TTC549 (cell line): ENCODE measurements around the gene ADK.
A peak's percentile ranks its signal among the peaks of the same experiment; 100 is the strongest.
"Not testable (repeated sequence)": the region's sequence is repeated elsewhere in the genome, so short reads cannot be mapped to it uniquely, and the experiment has no call there.

Experiments used
- FAIRE-seq: peaks from 2 replicates; lab custom pipeline; 2012; peaks lifted over from hg19 to GRCh38; lab: Jason Lieb, UNC

Gene ADK

DNA sequence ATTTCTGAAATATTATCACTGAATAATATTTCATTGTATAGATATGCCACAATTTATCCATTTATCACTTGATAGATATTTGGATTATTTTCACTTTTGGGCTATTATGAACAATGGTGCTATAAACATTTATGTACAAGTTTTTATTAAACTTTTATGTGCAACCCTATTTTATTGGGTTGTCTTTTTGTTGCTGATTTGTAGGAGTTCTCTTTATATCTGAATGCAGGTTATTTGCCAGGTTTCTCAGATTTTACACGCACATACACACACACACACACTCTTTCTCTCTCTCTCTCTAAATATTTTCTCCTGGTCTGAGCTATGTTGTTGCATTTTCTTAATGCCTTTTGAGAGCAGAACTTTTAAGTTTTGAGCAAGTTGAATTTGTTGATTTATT is 36.2 kb downstream of the ADK start:
- FAIRE-seq = no peak

DNA sequence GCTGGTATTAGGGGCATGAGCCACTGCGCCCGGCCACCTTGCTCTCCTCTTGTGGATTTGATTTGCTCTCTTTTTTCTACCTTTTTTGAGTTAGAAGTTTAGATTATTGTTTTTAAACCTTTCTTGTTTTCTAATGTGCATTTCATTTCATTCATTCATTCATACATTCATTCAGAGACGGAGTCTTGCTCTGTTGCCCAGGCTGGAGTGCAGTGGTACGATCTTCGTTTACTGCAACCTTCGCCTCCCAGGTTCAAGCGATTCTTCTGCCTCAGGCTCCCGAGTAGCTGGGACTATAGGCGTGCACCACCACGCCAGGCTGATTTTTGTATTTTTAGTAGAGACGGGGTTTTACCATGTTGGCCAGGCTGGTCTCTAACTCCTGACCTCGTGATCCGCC is 37.6 kb downstream of the ADK start:
- not testable (repeated sequence) for FAIRE-seq

DNA sequence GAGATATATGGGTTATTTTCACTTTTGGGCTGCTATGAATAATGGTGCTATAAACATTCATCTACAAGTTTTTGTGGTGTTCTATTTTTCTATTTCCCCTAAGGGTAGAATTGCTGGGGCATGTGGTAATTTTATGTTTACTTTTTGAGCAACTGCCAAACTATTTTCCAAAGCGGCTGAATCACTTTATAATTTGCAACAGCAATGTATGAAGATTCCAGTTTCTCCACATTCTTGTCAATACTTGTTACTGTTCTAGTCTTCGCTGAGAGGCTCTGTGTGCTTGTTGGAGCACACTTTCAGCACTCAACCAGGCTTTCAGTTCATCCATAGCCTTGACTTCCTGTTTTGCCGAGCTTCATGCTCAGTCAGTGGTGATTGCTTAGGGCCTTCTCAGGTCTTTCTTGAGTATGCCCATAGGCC is 39.0 kb downstream of the ADK start:
- FAIRE-seq = no peak

DNA sequence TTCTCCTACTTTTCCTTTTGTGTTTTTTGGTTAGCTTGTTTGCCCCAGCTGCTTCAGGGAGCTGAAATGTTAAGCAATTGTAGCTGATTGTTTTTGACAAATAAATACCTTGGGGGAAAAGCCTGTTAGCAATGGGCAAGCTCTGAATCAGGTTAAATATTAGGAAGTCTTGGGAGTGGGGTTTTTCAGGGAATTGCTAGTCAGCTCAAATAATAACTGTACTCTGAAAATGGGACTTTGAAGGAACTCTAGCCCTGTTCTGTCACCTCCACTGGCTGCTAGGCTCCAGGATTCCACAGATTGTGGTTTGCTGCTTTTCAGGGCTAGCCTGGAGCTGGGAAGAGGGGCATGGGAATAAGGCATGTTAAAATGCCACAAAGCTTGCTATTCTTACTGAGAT is 39.5 kb downstream of the ADK start:
- no peak for FAIRE-seq

DNA sequence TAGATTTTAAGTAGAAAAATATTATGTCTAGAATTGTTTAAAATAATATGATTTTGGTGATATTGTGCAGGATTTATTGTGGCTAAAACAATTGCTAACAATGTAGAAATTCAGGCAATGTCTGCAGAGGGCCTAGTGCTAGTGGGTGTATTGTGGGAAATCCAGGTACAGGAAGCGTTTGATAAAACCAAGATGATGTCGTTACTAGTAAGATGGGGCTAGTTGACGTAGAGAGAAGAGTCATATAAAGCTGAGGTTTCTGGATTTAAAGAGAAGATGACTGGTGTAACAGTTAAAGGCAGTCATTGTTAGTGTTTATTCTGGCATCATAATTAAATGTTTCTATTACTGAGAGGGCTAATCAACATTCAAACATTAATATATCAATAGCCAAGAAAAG is 43.5 kb downstream of the ADK start:
- FAIRE-seq = no peak

- FAIRE-seq = no peak
Observed at GRCh38 chr10:74194999-74195398, 44.0 kb downstream of the ADK start.

GRCh38 chr10:74199315-74199714 is 48.3 kb downstream of the ADK start:
- FAIRE-seq = no peak

DNA sequence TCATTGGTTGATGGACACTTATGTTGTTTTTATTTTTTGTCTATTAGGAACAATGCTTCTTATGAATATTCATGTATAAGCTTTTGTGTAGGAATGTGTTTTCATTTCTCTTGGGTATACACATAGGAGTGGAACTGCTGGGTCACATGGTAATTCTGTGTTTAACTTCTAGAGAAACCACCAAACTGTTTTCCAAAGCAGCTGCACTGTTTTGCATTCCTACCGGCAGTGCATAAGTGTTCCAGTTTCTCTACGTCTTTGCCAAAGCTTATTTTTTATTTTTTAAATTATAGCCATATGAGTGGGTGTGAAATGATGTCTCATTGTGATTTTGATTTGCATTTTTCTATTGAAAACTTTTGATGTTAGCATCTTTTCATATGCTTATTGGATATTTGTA is 51.3 kb downstream of the ADK start:
- no peak for FAIRE-seq

- no peak for FAIRE-seq
Observed at GRCh38 chr10:74206746-74207145, 55.7 kb downstream of the ADK start.

- no peak for FAIRE-seq
Observed at GRCh38 chr10:74207691-74208480, 56.9 kb downstream of the ADK start.

DNA sequence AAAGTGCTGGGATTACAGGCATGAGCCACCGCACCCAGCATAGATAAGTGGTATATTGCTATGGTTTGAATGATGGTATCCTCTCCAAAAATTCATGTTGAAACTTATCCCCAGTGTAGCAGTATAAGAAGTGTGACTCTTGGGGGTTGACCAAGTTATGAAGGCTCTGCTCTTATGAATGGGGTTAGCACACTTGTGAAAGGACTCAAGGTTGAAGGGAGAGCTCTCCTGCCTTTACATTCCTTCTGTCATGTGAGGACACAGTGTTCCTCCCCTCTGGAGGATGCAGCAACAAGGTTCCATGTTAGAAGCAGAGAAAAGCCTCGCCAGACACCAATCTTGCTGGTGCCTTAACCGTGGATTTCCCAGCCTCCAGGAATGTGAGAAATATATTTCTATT is 58.0 kb downstream of the ADK start:
- no peak for FAIRE-seq

GRCh38 chr10:74213019-74213418 is 62.0 kb downstream of the ADK start:
- FAIRE-seq = no peak

DNA sequence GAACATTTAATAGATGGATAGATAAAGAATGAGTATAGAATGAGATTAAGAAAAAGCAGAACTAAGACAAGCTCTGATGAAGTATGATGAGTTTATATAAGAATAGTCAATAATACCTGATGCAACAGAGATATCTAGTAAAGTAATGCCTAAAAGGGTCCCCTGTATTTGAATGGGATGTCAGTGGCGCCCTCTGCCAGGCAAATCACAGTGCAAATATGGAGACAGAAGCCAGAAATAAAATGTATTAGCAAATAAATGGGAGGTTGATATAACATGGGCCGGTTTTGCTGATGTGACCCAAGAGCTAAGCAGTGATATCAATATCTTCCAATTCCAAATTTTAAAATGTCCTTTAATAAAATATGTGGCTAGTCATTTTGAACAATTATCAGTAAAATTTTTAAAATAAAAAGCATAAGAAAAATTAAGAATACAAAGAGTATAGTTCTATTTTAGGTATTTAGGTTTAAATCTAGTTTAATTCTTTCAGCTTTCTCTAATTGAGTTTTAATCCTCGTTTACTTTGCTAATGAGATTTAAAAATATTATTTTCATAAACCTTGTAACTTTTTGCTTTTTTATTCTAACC is 62.6 kb downstream of the ADK start:
- FAIRE-seq = no peak

DNA sequence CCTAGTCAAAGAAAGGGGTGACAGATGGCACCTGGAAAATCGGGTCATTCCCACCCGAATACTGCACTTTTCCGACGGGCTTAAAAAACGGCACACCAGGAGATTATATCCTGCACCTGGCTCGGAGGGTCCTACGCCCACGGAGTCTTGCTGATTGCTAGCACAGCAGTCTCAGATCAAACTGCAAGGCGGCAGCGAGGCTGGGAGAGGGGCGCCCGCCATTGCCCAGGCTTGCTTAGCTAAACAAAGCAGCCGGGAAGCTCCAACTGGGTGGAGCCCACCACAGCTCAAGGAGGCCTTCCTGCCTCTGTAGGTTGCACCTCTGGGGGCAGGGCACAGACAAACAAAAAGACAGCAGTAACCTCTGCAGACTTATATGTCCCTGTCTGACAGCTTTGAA is 66.1 kb downstream of the ADK start:
- not testable (repeated sequence) for FAIRE-seq

GRCh38 chr10:74222467-74222866 is 71.4 kb downstream of the ADK start:
- FAIRE-seq = not testable (repeated sequence)

DNA sequence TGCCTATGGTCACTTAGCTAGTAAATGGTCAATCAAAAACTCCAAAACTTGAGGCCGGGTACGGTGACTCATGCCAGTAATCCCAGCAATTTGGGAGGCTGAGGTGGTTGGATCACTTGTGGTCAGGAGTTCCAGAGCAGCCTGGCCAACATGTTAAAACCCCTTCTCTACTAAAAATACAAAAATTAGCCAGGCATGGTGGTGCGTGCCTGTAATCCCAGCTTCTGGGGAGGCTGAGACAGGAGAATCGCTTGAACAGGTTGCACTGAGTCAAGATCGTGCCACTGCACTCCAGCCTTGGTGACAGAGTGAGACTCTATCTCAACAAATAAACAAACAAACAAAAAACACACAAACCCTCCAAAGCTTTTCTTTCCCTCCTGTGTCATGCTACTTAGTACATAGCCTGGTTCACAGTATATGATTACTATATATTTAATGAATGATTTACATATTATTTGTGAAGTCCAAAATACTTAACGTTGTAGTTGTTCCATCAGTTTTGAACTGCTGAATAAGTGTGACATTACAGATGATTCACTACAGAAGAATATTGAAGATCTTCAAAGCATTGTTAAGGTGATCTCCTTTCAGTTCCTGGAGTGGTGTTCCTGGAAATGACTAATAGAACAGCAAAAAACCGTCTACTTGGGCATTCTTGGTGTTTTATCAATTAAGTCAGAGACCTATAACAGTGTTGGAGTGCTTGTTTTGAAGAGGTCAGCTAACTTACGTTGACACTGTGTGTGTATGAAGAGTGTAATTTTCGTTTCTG is 72.9 kb downstream of the ADK start:
- no peak for FAIRE-seq

DNA sequence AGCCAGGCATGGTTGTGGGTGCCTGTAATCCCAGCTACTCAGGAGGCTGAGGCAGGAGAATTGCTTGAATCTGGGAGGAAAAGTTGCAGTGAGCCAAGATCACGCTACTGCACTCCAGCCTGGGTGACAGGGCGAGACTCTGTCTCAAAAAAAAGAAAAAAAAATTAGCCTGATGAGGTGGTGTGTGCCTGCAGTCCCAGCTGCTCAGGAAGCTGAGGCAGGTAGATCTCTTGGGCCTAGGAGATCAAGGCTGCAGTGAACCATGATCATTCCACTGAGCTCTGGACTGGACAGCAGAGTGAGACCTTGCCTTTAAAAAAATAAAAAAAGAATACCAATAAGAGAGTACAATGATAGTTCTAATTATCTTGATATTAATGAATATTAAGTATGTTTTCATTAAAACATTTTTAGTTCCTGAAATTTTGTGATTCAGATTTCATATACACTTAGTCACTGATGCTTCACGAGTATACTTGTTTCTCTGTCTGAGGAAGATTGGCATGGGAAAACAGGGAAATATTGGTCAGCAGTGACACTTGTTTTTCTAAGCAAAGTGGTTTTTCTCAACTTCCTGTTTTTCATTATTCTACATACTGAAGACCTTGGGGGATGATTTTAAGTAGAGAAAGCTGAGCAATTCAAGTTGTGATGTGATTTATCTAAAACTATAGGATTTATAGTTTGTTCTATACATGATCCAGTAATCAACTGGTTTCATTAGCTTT is 76.8 kb downstream of the ADK start:
- FAIRE-seq = no peak

- FAIRE-seq = no peak
Observed at GRCh38 chr10:74231375-74231774, 80.4 kb downstream of the ADK start.

- no peak for FAIRE-seq
Observed at GRCh38 chr10:74233281-74233680, 82.3 kb downstream of the ADK start.

DNA sequence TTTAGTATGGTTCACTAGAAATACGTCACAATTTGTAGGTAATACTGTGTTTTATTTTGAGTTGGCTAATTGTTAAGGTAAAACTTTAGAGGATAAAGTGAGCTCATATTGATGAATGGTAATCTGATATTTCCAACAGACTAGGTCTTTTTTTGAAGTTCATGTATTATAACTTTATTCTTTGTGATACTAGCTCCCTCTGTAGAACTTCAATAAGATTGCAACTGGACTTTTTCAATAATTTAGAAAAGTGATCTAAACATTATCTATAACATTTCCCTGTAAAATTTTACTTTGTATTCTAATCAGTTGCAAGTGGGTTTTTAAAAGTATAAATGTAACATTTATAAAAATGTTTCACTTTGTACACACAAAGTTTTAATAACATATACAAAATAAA is 83.5 kb downstream of the ADK start:
- FAIRE-seq = peak; percentile 92

DNA sequence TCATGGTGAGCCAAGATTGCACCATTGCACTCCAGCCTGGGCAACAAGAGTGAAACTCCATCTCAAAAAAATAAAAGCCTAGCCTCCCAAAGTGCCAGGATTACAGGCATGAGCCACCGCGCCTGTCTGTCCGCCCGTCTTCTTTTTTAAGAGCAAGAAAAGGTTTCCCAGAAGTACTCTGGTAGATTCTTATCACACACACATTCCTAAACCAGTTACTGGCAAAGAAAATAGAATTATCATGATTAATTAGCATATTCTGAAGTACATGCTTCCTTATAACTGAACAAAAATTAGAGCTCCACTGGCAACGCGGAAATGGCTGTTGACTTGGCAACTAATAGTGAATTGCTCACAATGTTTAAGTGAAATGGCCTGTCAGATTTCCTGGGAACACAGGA is 87.0 kb downstream of the ADK start:
- FAIRE-seq = no peak

GRCh38 chr10:74238516-74238915 is 87.5 kb downstream of the ADK start:
- no peak for FAIRE-seq

DNA sequence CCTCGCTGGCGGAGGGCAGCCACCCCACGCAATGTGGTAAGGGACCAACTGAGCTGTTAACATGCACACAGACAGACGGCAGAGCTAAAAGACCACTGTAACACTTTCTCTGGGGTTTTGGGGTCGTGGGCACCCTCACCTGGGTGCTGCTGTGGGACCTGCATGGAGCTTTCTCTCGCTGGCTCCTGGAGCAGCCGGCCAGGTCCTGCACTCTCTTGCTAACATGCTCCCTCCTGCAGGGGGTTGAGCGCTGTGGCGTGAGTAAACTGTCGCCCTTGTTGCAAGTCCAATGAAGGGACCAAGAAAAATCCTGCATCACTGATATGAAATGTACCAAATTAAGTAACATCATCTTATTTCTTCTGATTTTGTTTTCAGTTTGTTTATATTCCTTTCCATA is 92.0 kb downstream of the ADK start:
- FAIRE-seq = no peak
